SK-N-SH (cell line): ENCODE measurements around the gene COPS7A. TPM values are rescaled to one million over a fixed set of nuclear protein-coding genes. Genes with fewer than 3 reads are reported as not detected.

Source experiments
- EP300 ChIP-seq, 2 experiments: IDR thresholded peaks; 2 replicates each; pipeline versions ENCODE4 v1.4.0 to v1.6.1; 2012; ENCODE audit warnings: borderline replicate concordance in 1 of 2, low read depth in 1 of 2, low read length in 1 of 2
- EZH2phosphoT487 ChIP-seq: fragments of 200-600 bp; sonication (generic); IDR thresholded peaks from 2 replicates; pipeline ENCODE4 v1.6.1; 2017; ENCODE audit warnings: low read depth, mixed run types, mild to moderate bottlenecking, antibody characterized with exemption, moderate library complexity, borderline replicate concordance
- FOSL2 ChIP-seq: IDR thresholded peaks from 2 replicates; pipeline ENCODE4 v1.4.0; 2012; ENCODE audit warnings: low read depth, mild to moderate bottlenecking, moderate library complexity, borderline replicate concordance
- FOXJ3 ChIP-seq: sonication (generic); formaldehyde crosslinking; IDR thresholded peaks from 2 replicates; pipeline ENCODE4 v1.5.1; 2020; ENCODE audit warnings: mild to moderate bottlenecking, missing genetic modification reagents
- FOXM1 ChIP-seq: IDR thresholded peaks from 2 replicates; pipeline ENCODE4 v1.4.0; 2012; ENCODE audit warnings: low read depth, mild to moderate bottlenecking
- GABPA ChIP-seq: IDR thresholded peaks from 2 replicates; pipeline ENCODE4 v1.4.0; 2012; ENCODE audit warnings: low read depth, mild to moderate bottlenecking
- GATA2 ChIP-seq: sonication (generic); formaldehyde crosslinking; IDR thresholded peaks from 2 replicates; pipeline ENCODE4 v1.5.0; 2020; ENCODE audit warnings: mild to moderate bottlenecking, missing genetic modification reagents
- IRF3 ChIP-seq: fragments of 150-350 bp; IDR thresholded peaks from 2 replicates; pipeline ENCODE4 v1.6.1; 2016; ENCODE audit warnings: mild to moderate bottlenecking, low read depth, low read length
- JUND ChIP-seq: IDR thresholded peaks from 2 replicates; pipeline ENCODE4 v1.4.0; 2012
- MEF2A ChIP-seq: IDR thresholded peaks from 2 replicates; pipeline ENCODE4 v1.4.0; 2012; ENCODE audit warnings: low read depth, borderline replicate concordance
- NFIC ChIP-seq: IDR thresholded peaks from 2 replicates; pipeline ENCODE4 v1.4.0; 2012; ENCODE audit warnings: borderline replicate concordance
- NRF1 ChIP-seq: IDR thresholded peaks from 2 replicates; pipeline ENCODE4 v1.6.1; 2012; ENCODE audit warnings: low read depth, mild to moderate bottlenecking, low read length
- POLR2AphosphoS5 ChIP-seq: IDR thresholded peaks from 2 replicates; pipeline ENCODE4 v1.6.1; 2012; ENCODE audit warnings: low read depth, low read length
- RAD21 ChIP-seq: IDR thresholded peaks from 2 replicates; pipeline ENCODE4 v1.6.1; 2012; ENCODE audit warnings: mild to moderate bottlenecking, low read length
- RCOR1 ChIP-seq: fragments of 150-350 bp; IDR thresholded peaks from 2 replicates; pipeline ENCODE4 v1.6.1; 2017; ENCODE audit warnings: antibody characterized with exemption, low read length
- RXRA ChIP-seq: IDR thresholded peaks from 2 replicates; pipeline ENCODE4 v1.4.0; 2012; ENCODE audit warnings: low read depth, mild to moderate bottlenecking, borderline replicate concordance
- SMC3 ChIP-seq: IDR thresholded peaks from 2 replicates; pipeline ENCODE4 v1.6.1; 2012; ENCODE audit warnings: low read depth, low read length, improper control_type of control experiment
- TAF1 ChIP-seq: IDR thresholded peaks from 2 replicates; pipeline ENCODE4 v1.6.1; 2012; ENCODE audit warnings: low read depth, mild to moderate bottlenecking, low read length, moderate library complexity, borderline replicate concordance
- TCF12 ChIP-seq: IDR thresholded peaks from 2 replicates; pipeline ENCODE4 v1.4.0; 2012
- TEAD4 ChIP-seq: IDR thresholded peaks from 2 replicates; pipeline ENCODE4 v1.4.0; 2012; ENCODE audit warnings: mild to moderate bottlenecking, borderline replicate concordance; ENCODE audit not compliant: insufficient read depth
- USF1 ChIP-seq: IDR thresholded peaks from 2 replicates; pipeline ENCODE4 v1.4.0; 2012; ENCODE audit warnings: low read depth, borderline replicate concordance
- YY1 ChIP-seq: IDR thresholded peaks from 2 replicates; pipeline ENCODE4 v1.4.0; 2012; ENCODE audit warnings: low read depth, mild to moderate bottlenecking
- polyA plus RNA-seq, 3 experiments: library from polyadenylated mRNA; depleted of rRNA; stranded (reverse); fragments of >200 nt; gene quantifications; 2 replicates each; pipeline ENCODE4 v1.2.3, GENCODE V29; 2012
- TF ChIP-seq, protein P1 (sequence below): IDR thresholded peaks from 2 replicates; pipeline ENCODE4 v1.6.1; 2012; ENCODE audit warnings: mild to moderate bottlenecking, low read depth, low read length, moderate library complexity
- TF ChIP-seq, protein P2 (sequence below): fragments of 150-350 bp; IDR thresholded peaks from 2 replicates; pipeline ENCODE4 v1.6.1; 2017; ENCODE audit warnings: antibody characterized with exemption, low read length, low read depth, borderline replicate concordance
- TF ChIP-seq, protein P3 (sequence below): IDR thresholded peaks from 2 replicates; pipeline ENCODE4 v1.4.0; 2012; ENCODE audit warnings: low read depth
- TF ChIP-seq, protein P4 (sequence below): IDR thresholded peaks from 2 replicates; pipeline ENCODE4; 2012

Gene COPS7A
- polyA plus RNA-seq, 1 of the 3 experiments (the other 2 are of a cell fraction), result 191 TPM

DNA sequence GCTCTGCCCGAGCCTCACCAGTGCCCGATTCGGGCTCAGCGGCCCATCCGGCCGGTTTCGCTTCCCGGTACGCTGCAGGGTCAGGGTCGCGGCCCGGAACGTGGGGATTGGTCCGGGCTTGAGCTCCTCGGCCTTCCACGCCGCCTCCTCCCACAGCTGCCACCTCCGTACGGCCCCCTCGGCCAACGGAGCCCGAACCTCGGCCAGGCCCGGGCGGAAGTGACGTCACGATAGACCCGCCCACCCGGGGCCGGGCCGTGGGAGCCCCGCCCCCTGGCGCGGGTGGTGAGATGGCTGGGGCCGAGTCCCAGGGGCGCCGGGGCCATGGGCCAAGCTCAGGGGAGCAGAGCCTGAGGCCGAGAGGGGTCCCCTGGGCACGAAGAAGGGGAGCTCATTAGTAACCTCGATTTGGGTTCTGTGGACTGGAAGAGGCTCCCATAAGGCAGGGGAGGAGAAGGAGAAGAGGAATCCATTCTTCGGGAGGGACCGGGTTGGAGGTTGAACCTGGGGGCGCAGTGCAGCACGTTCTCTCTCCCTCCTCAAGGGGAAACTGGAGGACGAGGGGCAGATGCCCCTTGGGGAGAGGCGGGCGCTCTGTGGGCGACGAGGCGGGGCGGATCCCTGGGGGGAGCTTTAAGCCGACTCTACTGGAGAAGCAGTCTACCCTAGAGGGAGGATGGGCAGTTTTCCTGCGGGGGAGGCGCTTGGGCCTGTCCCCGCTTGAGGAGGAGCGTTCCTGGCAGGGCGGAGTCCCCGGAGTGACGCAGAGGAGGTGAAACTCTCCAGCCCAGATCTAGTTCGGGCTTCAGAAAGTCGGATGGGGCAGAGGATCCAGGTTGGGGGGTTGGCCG lies 29.3 kb downstream of the COPS7A start, which contains the start of gene MLF2 (continued):
- TF ChIP-seq, protein P1, sequence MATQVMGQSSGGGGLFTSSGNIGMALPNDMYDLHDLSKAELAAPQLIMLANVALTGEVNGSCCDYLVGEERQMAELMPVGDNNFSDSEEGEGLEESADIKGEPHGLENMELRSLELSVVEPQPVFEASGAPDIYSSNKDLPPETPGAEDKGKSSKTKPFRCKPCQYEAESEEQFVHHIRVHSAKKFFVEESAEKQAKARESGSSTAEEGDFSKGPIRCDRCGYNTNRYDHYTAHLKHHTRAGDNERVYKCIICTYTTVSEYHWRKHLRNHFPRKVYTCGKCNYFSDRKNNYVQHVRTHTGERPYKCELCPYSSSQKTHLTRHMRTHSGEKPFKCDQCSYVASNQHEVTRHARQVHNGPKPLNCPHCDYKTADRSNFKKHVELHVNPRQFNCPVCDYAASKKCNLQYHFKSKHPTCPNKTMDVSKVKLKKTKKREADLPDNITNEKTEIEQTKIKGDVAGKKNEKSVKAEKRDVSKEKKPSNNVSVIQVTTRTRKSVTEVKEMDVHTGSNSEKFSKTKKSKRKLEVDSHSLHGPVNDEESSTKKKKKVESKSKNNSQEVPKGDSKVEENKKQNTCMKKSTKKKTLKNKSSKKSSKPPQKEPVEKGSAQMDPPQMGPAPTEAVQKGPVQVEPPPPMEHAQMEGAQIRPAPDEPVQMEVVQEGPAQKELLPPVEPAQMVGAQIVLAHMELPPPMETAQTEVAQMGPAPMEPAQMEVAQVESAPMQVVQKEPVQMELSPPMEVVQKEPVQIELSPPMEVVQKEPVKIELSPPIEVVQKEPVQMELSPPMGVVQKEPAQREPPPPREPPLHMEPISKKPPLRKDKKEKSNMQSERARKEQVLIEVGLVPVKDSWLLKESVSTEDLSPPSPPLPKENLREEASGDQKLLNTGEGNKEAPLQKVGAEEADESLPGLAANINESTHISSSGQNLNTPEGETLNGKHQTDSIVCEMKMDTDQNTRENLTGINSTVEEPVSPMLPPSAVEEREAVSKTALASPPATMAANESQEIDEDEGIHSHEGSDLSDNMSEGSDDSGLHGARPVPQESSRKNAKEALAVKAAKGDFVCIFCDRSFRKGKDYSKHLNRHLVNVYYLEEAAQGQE, result 0 out of 2 replicates have a peak, but pooled peaks have one; percentile 43
- TF ChIP-seq TAF1 (peak; percentile 87), SMC3 (no peak), MEF2A (no peak), USF1 (no peak), EP300 (IDR thresholded peaks at IDR 0.05; ENCODE audit: borderline replicate concordance in 1 of 2, low read depth in 1 of 2, low read length in 1 of 2) (peak in 1 of 2 experiments; percentile 22; a peak in 2 of 4 replicates), FOXM1 (no peak), FOSL2 (no peak), EZH2phosphoT487 (no peak), JUND (0 out of 2 replicates have a peak, but pooled peaks have one; percentile 4), RAD21 (no peak), GABPA (peak; percentile 75), YY1 (0 out of 2 replicates have a peak, but pooled peaks have one; percentile 42), TEAD4 (no peak), IRF3 (no peak), FOXJ3 (no peak), POLR2AphosphoS5 (peak; percentile 86), NRF1 (no peak; the same call in 1 of the 2 replicates), NFIC (0 out of 2 replicates have a peak, but pooled peaks have one; percentile 17), RXRA (no peak), RCOR1 (peak; percentile 28; the same call in 1 of the 2 replicates), TCF12 (peak; percentile 20; the same call in 1 of the 2 replicates), GATA2 (CRISPR knock-in tag) (no peak)
- TF ChIP-seq, protein P2, sequence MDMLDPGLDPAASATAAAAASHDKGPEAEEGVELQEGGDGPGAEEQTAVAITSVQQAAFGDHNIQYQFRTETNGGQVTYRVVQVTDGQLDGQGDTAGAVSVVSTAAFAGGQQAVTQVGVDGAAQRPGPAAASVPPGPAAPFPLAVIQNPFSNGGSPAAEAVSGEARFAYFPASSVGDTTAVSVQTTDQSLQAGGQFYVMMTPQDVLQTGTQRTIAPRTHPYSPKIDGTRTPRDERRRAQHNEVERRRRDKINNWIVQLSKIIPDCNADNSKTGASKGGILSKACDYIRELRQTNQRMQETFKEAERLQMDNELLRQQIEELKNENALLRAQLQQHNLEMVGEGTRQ, result no peak
- TF ChIP-seq, protein P3, sequence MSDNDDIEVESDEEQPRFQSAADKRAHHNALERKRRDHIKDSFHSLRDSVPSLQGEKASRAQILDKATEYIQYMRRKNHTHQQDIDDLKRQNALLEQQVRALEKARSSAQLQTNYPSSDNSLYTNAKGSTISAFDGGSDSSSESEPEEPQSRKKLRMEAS, result peak; percentile 52; the same call in 1 of the 2 replicates
- TF ChIP-seq, protein P4, sequence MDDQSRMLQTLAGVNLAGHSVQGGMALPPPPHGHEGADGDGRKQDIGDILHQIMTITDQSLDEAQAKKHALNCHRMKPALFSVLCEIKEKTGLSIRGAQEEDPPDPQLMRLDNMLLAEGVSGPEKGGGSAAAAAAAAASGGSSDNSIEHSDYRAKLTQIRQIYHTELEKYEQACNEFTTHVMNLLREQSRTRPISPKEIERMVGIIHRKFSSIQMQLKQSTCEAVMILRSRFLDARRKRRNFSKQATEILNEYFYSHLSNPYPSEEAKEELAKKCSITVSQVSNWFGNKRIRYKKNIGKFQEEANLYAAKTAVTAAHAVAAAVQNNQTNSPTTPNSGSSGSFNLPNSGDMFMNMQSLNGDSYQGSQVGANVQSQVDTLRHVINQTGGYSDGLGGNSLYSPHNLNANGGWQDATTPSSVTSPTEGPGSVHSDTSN, result no peak
